Uterus (tissue), 2 donors: ENCODE results near the gene USH1G.

Experiments used
- CTCF ChIP-seq, 4 experiments: fragments of 200-600 bp in 2 of 4; fragments of 450-650 bp in 2 of 4; sonication (generic) in 2 of 4; IDR thresholded peaks; one replicate each; pipeline ENCODE4 v1.5.1; 2016 to 2019; ENCODE audit warnings: antibody characterized with exemption in 4 of 4, mild to moderate bottlenecking in 2 of 4, moderate library complexity in 1 of 4
- POLR2A ChIP-seq, 2 donors: fragments of 450-650 bp; IDR thresholded peaks; one replicate each; pipeline ENCODE4 v1.6.1; 2016; ENCODE audit warnings: antibody characterized with exemption in 2 of 2, mild to moderate bottlenecking in 1 of 2, moderate library complexity in 1 of 2

GRCh38 chr17:74875155-74875976, 47.7 kb downstream of the USH1G start:
- no peak for TF ChIP-seq CTCF (IDR thresholded peaks at IDR 0.05)
- TF ChIP-seq POLR2A (IDR thresholded peaks at IDR 0.05), result no peak
